Lung microvascular endothelial cell (primary cell): ENCODE measurements around the gene VPS37C. TPM values are rescaled to one million over a fixed set of nuclear protein-coding genes. Genes with fewer than 3 reads are reported as not detected.
"Not testable (repeated sequence)": the region's sequence is repeated elsewhere in the genome, so short reads cannot be mapped to it uniquely, and the experiment has no call there.

Experiments used
- DNase-seq, 2 donors: peaks; one replicate each; pipeline versions ENCODE4 v3.0.0 to v3.0.0-alpha.2; 2010; ENCODE audit warnings: low read depth in 2 of 2
- total RNA-seq: library from RNA; depleted of rRNA; stranded (reverse); fragments of >200 nt; gene quantifications from 2 replicates; pipeline ENCODE4 v1.2.1, GENCODE V29; 2014

VPS37C gene
- total RNA-seq, 1 donor from 2014 or later = 6.2 TPM

DNA sequence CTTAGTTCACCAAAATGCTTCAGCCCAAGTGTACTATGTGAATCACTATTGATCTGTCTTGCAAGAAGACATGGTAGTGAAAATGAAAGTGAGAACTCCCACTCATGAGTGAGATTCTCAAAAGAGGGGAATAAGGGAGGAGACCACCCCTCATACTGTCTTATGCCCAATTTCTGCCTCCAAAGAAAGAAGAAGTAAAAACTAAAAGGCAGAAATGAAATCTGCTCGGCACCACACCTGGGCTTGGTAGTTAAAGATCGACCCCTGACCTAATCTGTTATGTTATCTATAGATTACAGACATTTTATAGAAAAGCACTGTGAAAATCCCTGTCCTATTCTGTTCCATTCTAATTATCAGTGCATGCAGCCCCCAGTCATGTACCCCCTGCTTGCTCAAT is 63.0 kb downstream of the VPS37C start:
- DNase-seq = not testable (repeated sequence)

DNA sequence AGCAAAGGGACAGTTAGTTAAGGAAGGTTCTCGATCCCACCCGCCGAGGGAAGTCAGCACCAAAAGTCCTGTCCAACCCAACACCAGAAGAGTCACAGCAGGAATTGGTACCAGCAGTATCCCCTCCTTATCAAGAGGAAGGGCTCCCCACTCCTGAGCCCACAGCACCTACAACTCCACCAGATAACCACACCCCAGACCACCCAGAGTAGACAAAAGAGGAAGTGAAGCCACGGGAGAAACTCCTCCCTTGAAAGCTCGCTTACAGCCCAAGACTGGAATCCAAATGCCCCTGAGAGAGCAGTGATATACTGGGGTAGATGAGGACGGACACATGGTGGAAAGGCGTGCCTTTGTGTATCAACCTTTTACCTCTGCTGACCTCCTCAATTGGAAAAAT is 66.2 kb downstream of the VPS37C start:
- DNase-seq = no peak

DNA sequence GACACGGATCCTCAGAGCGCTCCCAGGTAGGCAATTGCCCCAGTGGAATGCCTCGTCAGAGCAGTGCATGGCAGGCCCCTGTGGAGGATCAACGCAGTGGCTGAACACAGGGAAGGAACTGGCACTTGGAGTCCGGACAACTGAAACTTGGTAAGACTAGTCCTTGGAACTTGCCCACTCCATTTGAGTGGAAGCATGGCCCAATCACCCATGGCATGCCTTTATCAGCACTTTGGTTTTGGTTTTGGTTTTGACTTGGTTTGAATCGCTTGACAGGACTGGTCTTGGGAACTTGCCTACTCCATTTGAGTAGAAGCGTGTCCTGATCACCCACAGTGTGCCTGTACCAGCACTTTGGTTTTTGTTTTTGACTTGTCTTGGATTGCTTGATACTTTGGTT is 67.1 kb downstream of the VPS37C start:
- not testable (repeated sequence) for DNase-seq

DNA sequence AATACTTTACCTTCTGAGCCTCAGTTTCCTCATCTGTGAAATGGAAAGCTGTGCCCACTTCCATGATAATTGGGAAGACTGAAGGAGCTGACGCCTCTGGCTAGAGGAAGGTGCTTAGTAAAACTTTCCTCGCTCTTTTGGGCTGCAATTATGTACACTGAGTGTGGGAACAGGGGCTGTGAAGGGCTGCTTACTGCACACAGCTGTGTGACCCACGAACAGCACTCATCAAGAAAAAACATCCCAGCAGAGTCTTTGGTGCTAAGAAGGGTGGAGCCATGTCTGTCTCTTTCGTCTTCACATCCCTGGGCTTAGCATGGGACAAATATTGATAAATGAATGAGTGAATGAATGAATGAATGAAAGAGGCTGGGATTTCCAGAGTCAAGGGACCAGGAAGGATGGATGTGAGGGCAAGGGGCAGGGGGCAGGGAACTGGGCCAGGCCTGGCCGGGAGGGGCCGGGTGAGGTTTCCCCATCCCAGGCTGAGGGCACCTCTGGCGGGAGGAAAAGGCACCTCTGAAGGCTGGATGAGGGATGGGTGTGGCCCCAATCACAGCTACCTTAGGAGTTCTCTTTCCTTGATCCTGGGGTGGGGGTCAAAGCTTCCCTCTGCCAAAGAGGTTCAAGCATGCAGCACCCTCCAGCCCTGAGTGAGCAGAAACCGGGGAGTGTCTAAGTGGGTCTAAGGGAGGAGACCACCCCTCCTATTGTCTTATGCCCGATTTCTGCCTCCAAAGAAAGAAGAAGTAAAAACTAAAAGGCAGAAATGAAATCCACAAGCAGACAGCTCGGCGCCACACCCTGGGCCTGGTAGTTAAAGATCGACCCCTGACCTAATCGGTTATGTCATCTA is 68.1 kb downstream of the VPS37C start:
- no peak for DNase-seq

DNA sequence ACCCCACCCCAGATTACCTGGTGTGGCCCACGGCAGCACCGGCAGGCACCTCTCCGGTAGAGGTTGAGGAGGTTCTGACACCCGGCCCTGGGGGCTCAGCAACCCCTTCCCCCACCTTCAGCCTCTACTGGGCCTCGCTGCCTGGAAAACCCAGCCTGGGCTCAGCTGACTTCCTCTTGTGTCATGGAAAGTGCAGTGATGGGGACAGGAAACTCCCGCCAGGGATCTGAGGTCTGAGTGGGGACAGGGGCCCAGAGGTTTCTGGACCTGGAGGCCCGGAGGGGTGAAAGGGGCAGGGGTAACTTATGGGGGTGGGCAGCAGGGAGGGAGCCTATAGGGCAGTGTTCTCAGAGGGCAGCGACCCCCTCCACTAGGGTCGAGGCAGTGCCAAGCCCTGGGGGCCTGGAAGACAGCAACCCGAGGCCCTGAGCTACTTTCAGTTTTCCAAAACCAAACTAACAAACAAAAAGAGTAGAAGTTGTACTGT is 68.9 kb downstream of the VPS37C start:
- DNase-seq = peak in 1 of 2 donors; percentile 63

DNA sequence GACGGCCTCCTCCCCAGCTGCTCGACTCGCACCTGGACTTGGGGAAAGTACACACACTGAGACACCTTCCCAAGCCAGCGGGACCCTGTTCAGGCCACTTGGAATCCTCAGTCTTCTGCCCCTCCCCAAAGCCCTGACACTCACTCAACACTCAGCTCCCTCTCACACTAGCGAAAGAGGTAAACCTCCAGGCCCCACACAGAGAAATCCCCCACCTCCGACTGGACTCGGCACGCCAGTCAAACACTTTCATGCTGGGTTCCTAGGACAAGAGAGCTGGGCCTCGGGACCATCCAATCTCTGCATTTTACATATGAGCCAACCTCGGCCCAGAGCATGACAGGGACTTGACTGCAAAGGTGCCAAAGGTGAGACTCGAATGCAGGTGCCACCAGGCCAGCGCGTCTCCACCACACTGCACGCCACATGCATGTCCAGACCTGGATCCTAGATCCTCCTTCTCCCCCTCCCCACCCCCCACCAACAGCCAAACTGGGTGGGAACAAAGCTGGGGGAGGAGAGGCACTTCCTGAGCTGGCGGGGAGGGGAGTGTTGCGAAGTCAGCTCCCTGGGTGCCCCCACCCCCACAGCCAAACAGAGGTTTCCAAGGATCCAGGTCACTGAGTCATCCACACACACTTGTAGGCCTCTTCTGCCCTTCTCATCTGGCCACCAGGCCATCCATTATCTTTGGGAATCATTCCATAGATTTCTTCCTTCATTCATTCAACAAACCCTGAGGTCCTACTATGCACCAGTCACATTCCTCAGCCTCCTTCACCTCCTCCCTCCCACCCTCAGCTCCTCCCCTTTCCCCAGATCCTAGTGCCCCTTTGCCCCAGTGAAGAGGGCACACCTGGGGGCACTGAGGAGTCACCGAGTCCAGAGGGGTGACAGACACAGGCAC is 69.6 kb downstream of the VPS37C start:
- no peak for DNase-seq

DNA sequence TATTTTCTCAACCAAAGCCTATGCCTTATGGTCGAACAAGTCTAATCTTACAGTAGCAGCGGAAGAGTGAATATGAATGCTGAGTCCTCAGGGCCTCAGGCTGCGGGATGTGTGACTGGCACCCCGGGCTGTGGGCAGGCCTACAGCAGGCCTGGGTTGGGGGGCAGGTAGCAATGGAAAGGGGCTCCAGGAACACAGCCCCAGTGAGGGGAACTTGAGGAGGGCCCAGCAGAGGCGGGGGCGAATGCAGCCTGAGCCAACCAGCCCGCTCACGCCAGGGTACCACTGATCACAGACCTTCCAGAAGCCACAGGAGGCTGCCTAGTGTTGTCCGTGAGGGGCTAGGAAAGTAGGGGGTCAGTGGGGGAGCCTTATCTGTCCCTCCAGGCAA is 70.2 kb downstream of the VPS37C start:
- DNase-seq = no peak

DNA sequence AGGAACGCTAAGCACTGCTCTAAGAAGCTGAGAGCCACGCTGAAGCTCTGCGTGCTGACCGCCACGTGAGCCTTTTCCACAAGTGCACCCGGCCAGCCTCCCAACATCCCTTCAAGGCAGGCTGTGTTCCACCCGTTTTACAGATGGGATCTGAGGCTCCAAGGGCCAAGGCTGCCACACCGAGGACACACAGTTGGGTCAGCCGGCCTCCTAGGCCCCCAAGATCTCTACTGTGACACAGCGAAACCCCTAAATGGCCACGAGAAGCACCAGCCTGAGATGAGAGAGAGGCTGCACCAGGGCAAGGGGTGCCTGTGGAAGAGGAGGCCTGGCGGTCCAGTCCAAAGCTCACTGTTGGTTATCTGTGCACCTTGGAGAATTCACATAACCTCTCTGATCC is 70.7 kb downstream of the VPS37C start:
- DNase-seq = no peak

DNA sequence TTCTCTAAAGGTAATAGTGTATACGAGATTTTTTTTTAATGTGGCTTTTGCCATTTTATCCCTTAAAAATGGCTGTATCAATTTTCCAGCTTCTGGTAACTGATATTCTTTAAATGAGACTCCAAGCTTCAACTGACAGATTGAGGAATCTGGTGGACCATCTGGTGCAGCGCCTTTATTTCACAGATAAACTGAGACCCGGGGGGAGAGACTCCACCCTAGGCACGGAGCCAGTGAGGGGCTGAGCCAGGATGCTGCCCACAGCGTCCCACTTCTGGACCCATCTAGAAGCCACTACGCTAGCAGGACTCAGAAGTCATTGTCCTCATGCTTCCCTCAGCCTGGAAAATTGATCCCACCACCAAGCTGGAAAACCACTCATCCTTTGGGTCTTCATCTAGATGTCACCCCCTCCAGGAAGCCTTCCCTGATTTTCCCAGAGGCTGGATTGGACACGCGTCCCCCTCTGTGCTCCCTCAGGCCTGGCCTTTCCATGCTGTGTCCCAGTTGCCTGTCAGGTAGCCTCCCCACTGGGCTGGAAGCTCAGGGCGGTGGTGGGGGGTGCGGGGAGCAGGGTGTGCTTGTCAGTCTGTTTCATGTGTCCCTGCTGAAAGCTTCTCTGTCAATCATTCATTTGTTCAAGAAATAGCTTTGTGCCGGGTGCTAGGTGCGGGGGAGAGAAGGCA is 71.3 kb downstream of the VPS37C start:
- no peak for DNase-seq

DNA sequence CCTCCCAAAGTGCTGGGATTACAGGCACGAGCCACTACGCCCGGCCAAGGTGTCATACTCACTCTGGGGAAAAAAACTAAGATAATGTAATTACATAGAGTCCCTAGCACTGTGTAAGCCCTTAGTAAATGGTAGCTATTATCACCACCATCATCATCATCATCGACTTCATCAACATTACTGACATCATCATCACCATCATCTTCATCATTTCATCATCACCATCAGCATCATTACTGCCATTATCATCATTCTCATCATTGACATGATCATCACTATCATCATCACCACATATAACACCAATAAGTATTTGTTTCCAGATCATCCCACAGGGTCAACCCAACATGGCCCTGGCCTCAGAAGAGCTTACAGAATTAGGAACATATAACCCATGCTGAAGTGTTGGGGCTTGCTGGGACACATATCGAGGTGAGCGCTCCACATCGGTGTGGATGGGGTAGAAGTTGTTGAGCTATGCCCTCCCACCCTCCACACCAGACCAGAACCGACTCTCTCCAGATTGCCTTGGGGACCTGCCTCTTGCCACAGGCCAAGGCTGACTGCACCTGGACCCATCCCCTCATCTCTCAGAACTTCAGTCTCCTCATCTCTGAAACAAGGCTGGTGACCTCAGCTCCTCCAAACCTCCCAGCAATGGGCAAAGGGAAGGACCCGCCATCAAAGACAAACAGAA is 73.7 kb downstream of the VPS37C start:
- DNase-seq = no peak

DNA sequence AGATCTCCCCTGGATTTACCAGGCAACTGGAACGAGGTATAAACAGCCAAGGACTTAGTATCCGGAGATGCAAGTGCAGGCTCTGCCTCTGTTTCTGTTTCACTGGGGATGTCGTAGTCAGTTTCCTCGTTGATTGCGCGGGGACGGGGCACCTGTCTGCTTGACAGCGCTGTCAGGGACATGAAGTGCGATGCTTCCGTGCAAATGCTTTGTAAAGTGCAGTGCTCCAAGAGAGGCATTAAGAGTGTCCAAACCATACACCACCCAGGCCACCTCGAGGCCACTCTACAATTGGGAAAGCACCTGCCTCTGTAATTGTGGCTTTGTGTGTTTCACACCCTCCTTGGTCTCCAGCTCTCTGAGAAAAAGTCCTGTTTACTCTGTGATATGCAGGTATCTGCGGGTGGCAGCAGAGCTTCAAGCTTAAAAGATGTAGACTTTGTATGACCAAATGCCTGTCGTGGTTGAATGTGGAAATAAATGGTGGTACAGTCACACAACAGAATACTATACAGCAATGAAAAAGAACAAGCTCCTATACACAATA is 77.6 kb downstream of the VPS37C start:
- DNase-seq = no peak

DNA sequence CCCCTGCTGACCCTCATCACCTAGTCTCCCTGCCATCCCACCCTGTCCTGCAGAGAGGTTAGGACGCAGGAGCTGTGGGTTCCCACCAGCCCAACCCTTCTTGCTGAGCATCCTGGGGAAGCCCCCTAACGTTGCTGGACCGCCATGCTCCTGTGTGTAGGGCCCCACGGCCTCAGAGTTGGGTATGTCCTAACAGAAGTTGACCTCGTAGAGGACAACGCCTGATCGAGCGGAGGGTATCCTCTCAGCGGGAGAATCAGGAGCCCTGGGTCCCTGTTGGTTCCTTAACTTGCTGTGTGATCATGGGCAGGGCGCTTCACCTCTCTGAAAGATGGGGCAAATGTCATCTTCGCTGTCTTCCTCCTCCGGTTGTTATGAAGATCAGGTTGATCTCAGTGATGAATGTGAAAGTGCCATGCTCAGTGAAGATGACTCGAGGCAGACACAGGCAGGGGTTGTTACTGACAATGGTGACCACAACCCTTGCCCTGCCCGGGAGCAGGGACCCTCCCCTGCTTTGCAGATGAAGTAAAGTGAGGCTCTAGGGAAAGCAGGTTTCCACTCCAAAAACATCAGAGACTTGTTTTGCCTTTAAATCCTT is 78.2 kb downstream of the VPS37C start:
- DNase-seq = no peak

DNA sequence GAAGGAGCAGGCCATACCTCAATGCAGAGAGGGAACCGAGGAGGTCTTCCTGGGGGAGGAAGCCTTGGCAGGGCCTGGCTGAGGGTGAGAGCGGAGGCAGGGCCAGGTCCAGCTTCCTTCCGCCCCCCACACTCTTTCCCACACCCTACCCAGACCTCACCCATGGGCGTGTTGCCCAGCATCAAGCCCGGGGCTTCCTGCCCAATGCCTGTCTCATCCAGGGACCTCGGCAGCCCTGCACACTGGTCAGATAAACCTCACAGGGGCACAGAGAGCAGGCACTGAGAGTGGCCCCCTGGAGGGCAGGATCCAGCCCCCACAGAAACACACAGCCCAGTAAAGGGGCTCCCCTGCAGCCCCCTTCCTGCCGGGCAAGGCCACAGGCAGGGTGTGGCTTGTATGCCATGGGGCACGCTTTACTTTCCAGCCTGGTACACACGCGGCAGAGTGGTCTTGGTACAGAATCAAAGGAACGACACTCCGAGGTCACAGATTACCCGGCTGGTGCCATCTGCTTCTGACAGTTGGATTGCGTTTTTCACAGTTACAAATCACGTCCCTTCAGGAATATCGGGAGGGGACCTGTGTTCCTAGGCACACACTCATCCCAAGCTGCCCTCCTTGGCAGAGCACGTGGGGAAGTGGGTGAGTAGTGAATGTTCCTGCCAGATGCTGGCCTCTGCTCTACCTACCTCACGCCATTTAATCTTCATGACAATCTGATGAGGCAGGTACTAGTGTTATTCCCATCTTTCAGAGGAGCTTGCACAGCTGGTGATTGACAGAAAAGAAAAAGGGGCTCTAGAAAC is 79.0 kb downstream of the VPS37C start:
- no peak for DNase-seq

DNA sequence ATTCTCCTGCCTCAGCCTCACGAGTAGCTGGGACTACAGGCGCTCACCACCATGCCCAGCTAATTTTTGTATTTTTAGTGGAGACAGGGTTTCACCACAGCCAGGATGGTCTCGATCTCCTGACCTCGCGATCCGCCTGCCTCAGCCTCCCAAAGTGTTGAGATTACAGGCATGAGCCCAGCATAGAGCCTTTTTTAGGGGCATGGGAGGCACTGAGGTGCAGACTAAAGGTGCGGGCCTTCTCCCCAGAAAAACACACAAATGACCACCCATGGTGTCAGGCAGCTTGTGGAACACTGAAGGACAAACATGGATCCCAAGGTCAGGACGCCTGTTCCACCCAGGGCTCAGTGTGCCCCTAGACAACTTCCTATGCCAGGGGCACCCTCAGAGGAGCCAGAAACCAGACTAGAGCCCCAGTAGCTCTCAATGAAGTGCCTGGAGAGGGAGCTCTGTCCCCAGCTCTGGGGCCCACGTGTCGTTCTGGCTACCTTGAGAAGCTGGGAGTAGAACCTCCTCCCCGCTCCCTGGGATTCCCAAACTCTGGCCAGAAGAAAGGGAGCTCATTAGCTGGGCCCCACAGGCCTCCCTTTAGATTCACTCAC is 80.1 kb downstream of the VPS37C start:
- DNase-seq = no peak

DNA sequence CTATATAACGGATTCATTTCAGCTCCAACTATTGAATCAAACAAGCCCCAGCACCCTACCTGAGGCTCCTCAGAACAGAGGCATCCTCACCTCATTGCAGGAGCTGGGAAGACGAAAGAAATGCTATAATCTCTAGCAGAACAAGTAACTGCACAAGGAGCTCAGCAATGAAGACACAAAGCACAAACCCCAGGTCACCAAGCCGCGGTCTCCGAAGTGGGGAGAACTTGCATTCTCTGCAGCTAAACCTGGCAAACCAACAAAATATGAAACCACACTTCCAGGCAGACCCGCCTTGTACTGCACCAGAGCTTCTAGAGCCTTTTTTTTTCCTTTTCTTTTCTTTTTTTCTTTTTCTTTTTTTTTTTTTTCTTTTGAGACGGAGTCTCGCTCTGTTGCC is 80.7 kb downstream of the VPS37C start:
- no peak for DNase-seq
